H1 (cell line): Measurements from ENCODE around the gene ZNF548. TPM values are rescaled to one million over a fixed set of nuclear protein-coding genes. Genes with fewer than 3 reads are reported as not detected.

Experiments
- CTCF ChIA-PET: fragments of 300-600 bp; sonication (Branson Sonifier 250); formaldehyde crosslinking; loops from one replicate; lab custom pipeline; 2021; ENCODE audit not compliant: partially characterized antibody; lab: Charles Lee
- POLR2A ChIA-PET: fragments of 300-600 bp; sonication (Branson Sonifier 250); formaldehyde crosslinking; loops from one replicate; lab custom pipeline; 2021; ENCODE audit warnings: inconsistent platforms; ENCODE audit not compliant: partially characterized antibody; lab: Charles Lee
- DNase-seq, 2 experiments: peaks; one replicate each; pipeline versions ENCODE4 v3.0.0 to v3.0.0-alpha.2; 2010 to 2022; ENCODE audit warnings: low spot score in 2 of 2, low read depth in 1 of 2, mixed read lengths in 1 of 2
- FAIRE-seq: peaks from 2 replicates; lab custom pipeline; 2011; peaks lifted over from hg19 to GRCh38; lab: Jason Lieb, UNC
- H2AFZ ChIP-seq: 2 replicates; pipeline ENCODE4 v1.8.1; 2012; ENCODE audit warnings: low read length, inconsistent platforms
- H2AK5ac ChIP-seq: 2 replicates; pipeline ENCODE4 v1.6.1; 2013; ENCODE audit warnings: low read depth, low read length
- H2BK120ac ChIP-seq: replicated peaks from 2 replicates; pipeline ENCODE3; 2013; ENCODE audit warnings: low read depth, low read length, inconsistent platforms
- H2BK12ac ChIP-seq: 2 replicates; pipeline ENCODE4 v1.6.1; 2013; ENCODE audit warnings: low read depth, low read length
- H2BK15ac ChIP-seq: 2 replicates; pipeline ENCODE4 v1.6.1; 2013; ENCODE audit warnings: low read length
- H2BK20ac ChIP-seq: 2 replicates; pipeline ENCODE4 v1.6.1; 2013; ENCODE audit warnings: low read length
- H2BK5ac ChIP-seq: 2 replicates; pipeline ENCODE4 v1.6.1; 2013; ENCODE audit warnings: low read depth, low read length
- H3K14ac ChIP-seq: 2 replicates; pipeline ENCODE4 v1.6.1; 2013; ENCODE audit warnings: inconsistent platforms; ENCODE audit not compliant: insufficient read length
- H3K18ac ChIP-seq: 2 replicates; pipeline ENCODE4 v1.6.1; 2013; ENCODE audit warnings: low read length; ENCODE audit errors: extremely low read depth
- H3K23ac ChIP-seq: 2 replicates; pipeline ENCODE4 v1.6.1; 2013; ENCODE audit warnings: inconsistent platforms; ENCODE audit not compliant: insufficient read length
- H3K23me2 ChIP-seq: 2 replicates; pipeline ENCODE4 v1.6.1; 2013; ENCODE audit warnings: low read depth, low read length
- H3K27ac ChIP-seq: 2 replicates; pipeline ENCODE4 v1.6.1; 2011; ENCODE audit warnings: low read depth, low read length, inconsistent platforms
- H3K27me3 ChIP-seq, 4 experiments: replicated peaks in 1 of 4; 1 replicate in 1 of 4; 2 replicates in 3 of 4; pipeline versions ENCODE4 v1.6.1 to v1.8.1; 2011 to 2013; ENCODE audit warnings: low read length in 3 of 4, mild to moderate bottlenecking in 3 of 4, inconsistent platforms in 2 of 4, mixed read lengths in 2 of 4, moderate library complexity in 1 of 4; ENCODE audit not compliant: control insufficient read depth in 3 of 4, insufficient read depth in 3 of 4; ENCODE audit errors: extremely low read depth in 1 of 4
- H3K36me3 ChIP-seq, 4 experiments: 2 replicates each; pipeline versions ENCODE4 v1.6.1 to v1.8.1; 2011 to 2013; ENCODE audit warnings: mild to moderate bottlenecking in 4 of 4, low read length in 3 of 4, moderate library complexity in 2 of 4, control low read depth in 1 of 4, inconsistent platforms in 1 of 4; ENCODE audit not compliant: insufficient read depth in 4 of 4, control insufficient read depth in 2 of 4
- H3K4ac ChIP-seq: replicated peaks from 2 replicates; pipeline ENCODE3; 2013; ENCODE audit warnings: low read length, low read depth, mixed read lengths, inconsistent platforms; ENCODE audit not compliant: insufficient read length
- H3K4me1 ChIP-seq, 4 experiments: replicated peaks in 1 of 4; 1 replicate in 1 of 4; 2 replicates in 3 of 4; pipeline versions ENCODE4 v1.6.1 to v1.8.1; 2011 to 2013; ENCODE audit warnings: low read length in 3 of 4, inconsistent platforms in 2 of 4, mixed read lengths in 1 of 4; ENCODE audit not compliant: insufficient read depth in 4 of 4, control insufficient read depth in 3 of 4
- H3K4me2 ChIP-seq, 2 experiments: 2 replicates each; pipeline versions ENCODE4 v1.6.1 to v1.8.1; 2011 to 2013; ENCODE audit warnings: low read depth in 2 of 2, low read length in 2 of 2, control low read depth in 1 of 2, inconsistent platforms in 1 of 2, mild to moderate bottlenecking in 1 of 2; ENCODE audit not compliant: insufficient read depth in 1 of 2
- H3K4me3 ChIP-seq, 4 experiments: fragments of 200-600, 300-600 bp in 1 of 4; sonication (generic), shearing (Covaris generic), sonication (Bioruptor Twin) in 1 of 4; 2 replicates each; pipeline versions ENCODE4 v1.5.1 to v1.8.1; 2011 to 2016; ENCODE audit warnings: low read length in 4 of 4, low read depth in 3 of 4, control low read depth in 2 of 4, inconsistent platforms in 2 of 4, mild to moderate bottlenecking in 2 of 4, mixed read lengths in 1 of 4, moderate library complexity in 1 of 4; ENCODE audit not compliant: insufficient read depth in 2 of 4; ENCODE audit errors: extremely low read depth in 1 of 4
- H3K56ac ChIP-seq: replicated peaks from 2 replicates; pipeline ENCODE3; 2013; ENCODE audit warnings: low read depth, mild to moderate bottlenecking, mixed read lengths, low read length, inconsistent platforms; ENCODE audit not compliant: insufficient read length
- H3K79me1 ChIP-seq: 2 replicates; pipeline ENCODE4 v1.6.1; 2013; ENCODE audit warnings: low read depth, low read length, control low read depth
- H3K79me2 ChIP-seq, 2 experiments: 2 replicates each; pipeline versions ENCODE4 v1.6.1 to v1.8.1; 2012 to 2013; ENCODE audit warnings: low read length in 2 of 2, mild to moderate bottlenecking in 2 of 2, inconsistent platforms in 1 of 2; ENCODE audit not compliant: insufficient read depth in 2 of 2, control insufficient read depth in 1 of 2
- H3K9ac ChIP-seq, 4 experiments: replicated peaks in 1 of 4; 1 replicate in 1 of 4; 2 replicates in 3 of 4; pipeline versions ENCODE4 v1.6.1 to v1.8.1; 2011 to 2013; ENCODE audit warnings: low read depth in 3 of 4, low read length in 3 of 4, control low read depth in 2 of 4, mild to moderate bottlenecking in 2 of 4, moderate library complexity in 2 of 4, inconsistent platforms in 1 of 4; ENCODE audit errors: extremely low read depth in 1 of 4
- H3K9me3 ChIP-seq, 2 experiments: 2 replicates each; pipeline versions ENCODE4 v1.6.1 to v1.8.1; 2012 to 2013; ENCODE audit warnings: mild to moderate bottlenecking in 2 of 2, moderate library complexity in 2 of 2, control low read depth in 1 of 2, inconsistent platforms in 1 of 2, low read depth in 1 of 2, low read length in 1 of 2, mixed read lengths in 1 of 2; ENCODE audit not compliant: insufficient read depth in 2 of 2
- H4K20me1 ChIP-seq, 2 experiments: replicated peaks in 1 of 2; 2 replicates each; pipeline versions ENCODE3 to v1.8.1; 2011 to 2013; ENCODE audit warnings: inconsistent platforms in 2 of 2, low read length in 2 of 2, mild to moderate bottlenecking in 1 of 2; ENCODE audit not compliant: insufficient read depth in 2 of 2, control insufficient read depth in 1 of 2
- H4K5ac ChIP-seq: 2 replicates; pipeline ENCODE4 v1.6.1; 2013; ENCODE audit warnings: low read length, low read depth, mixed read lengths, inconsistent platforms; ENCODE audit not compliant: insufficient read length
- H4K8ac ChIP-seq: 2 replicates; pipeline ENCODE4 v1.8.0; 2013; ENCODE audit warnings: mild to moderate bottlenecking, moderate library complexity, low read length, inconsistent platforms; ENCODE audit not compliant: insufficient read depth; ENCODE audit errors: extremely low read depth
- H4K91ac ChIP-seq: replicated peaks from 2 replicates; pipeline ENCODE3; 2013; ENCODE audit warnings: low read length, mixed read lengths, inconsistent platforms; ENCODE audit not compliant: insufficient read length
- BCL11A ChIP-seq, 2 experiments: IDR thresholded peaks; one replicate each; pipeline ENCODE4 v1.6.1; 2011; ENCODE audit warnings: low read depth in 2 of 2, low read length in 2 of 2, mild to moderate bottlenecking in 2 of 2
- CBX5 ChIP-seq: fragments of 300-800, 300-1000 bp; sonication (generic); IDR thresholded peaks from 2 replicates; pipeline ENCODE4 v1.7.1; 2016; ENCODE audit warnings: antibody characterized with exemption, low read length, low read depth
- EP300 ChIP-seq, 2 experiments: IDR thresholded peaks; 1 replicate in 1 of 2; 2 replicates in 1 of 2; pipeline ENCODE4 v1.6.1; 2011 to 2012; ENCODE audit warnings: low read depth in 2 of 2, low read length in 2 of 2, mild to moderate bottlenecking in 2 of 2, borderline replicate concordance in 1 of 2, inconsistent platforms in 1 of 2, moderate library complexity in 1 of 2
- HDAC2 ChIP-seq, 2 experiments: fragments of 300-600 bp in 1 of 2; sonication (generic) in 1 of 2; IDR thresholded peaks; 2 replicates each; pipeline ENCODE4 v1.6.1; 2011 to 2012; ENCODE audit warnings: low read depth in 2 of 2, low read length in 2 of 2, mild to moderate bottlenecking in 2 of 2, moderate library complexity in 2 of 2, borderline replicate concordance in 1 of 2, inconsistent platforms in 1 of 2
- KDM1A ChIP-seq: fragments of 200-600, 300-600 bp; sonication (generic); IDR thresholded peaks from 2 replicates; pipeline ENCODE4 v1.7.1; 2016; ENCODE audit warnings: mild to moderate bottlenecking, low read length, borderline replicate concordance
- MAFK ChIP-seq: IDR thresholded peaks from 2 replicates; pipeline ENCODE4 v1.6.1; 2012; ENCODE audit warnings: low read depth, mild to moderate bottlenecking, improper control_type of control experiment, low read length
- POLR2A ChIP-seq, 2 experiments: IDR thresholded peaks; 1 replicate in 1 of 2; 2 replicates in 1 of 2; pipeline ENCODE4 v1.6.1; 2011; ENCODE audit warnings: low read depth in 2 of 2, low read length in 2 of 2, mild to moderate bottlenecking in 2 of 2; ENCODE audit errors: control extremely low read depth in 1 of 2
- POLR2AphosphoS5 ChIP-seq: IDR thresholded peaks from 2 replicates; pipeline ENCODE4 v1.6.1; 2011; ENCODE audit warnings: low read depth, low read length
- SIX5 ChIP-seq: IDR thresholded peaks from 2 replicates; pipeline ENCODE4 v1.6.1; 2011; ENCODE audit warnings: mild to moderate bottlenecking, low read depth, low read length
- SP4 ChIP-seq: IDR thresholded peaks from 2 replicates; pipeline ENCODE4 v1.6.1; 2012; ENCODE audit warnings: low read length, inconsistent platforms
- TCF12 ChIP-seq: IDR thresholded peaks from 2 replicates; pipeline ENCODE4 v1.6.1; 2011; ENCODE audit warnings: low read depth, mild to moderate bottlenecking, low read length
- TEAD4 ChIP-seq: IDR thresholded peaks from 2 replicates; pipeline ENCODE4 v1.6.1; 2012; ENCODE audit warnings: low read depth, low read length, inconsistent platforms, mixed read lengths
- YY1 ChIP-seq: IDR thresholded peaks from 2 replicates; pipeline ENCODE4 v1.6.1; 2011; ENCODE audit warnings: low read depth, mild to moderate bottlenecking, low read length
- WGBS, 2 experiments: shearing (Covaris generic) in 1 of 2; methylation state at CpG; one replicate each; pipeline versions ENCODE4 v1.1.6 to v1.1.7; 2013 to 2015; ENCODE audit warnings: low lambda C conversion rate in 2 of 2, mixed read lengths in 2 of 2, inconsistent platforms in 1 of 2, low coverage in 1 of 2, missing lambda C conversion rate in 1 of 2; ENCODE audit not compliant: insufficient replicate concordance in 2 of 2, insufficient coverage in 1 of 2, insufficient read length in 1 of 2; ENCODE audit errors: extremely low coverage in 1 of 2, missing lambda C conversion rate in 1 of 2; 5-methylcytosine and 5-hydroxymethylcytosine counted together
- polyA plus RNA-seq, 7 experiments: library from polyadenylated mRNA; depleted of rRNA in 3 of 7; stranded (reverse) in 5 of 7; unstranded in 2 of 7; fragments of >200 nt in 5 of 7; fragments of 200-250 nt in 2 of 7; gene quantifications; 1 replicate in 5 of 7; 2 replicates in 1 of 7; 4 replicates in 1 of 7; pipeline versions ENCODE4 v1.2.1 to v1.2.3, GENCODE V29; 2011 to 2013; ENCODE audit warnings: missing spikeins in 2 of 7, mixed read lengths in 2 of 7
- total RNA-seq: library from RNA; stranded (reverse); fragmentation: NEBNext Ultra II Directional; extraction: Animal tissue kit (Norgen Biotek cat#: 25700); gene quantifications from 2 replicates; pipeline ENCODE4 v1.2.1, GENCODE V29; 2021

The ZNF548 gene
- total and polyA plus RNA-seq, 2 of the 8 experiments (the other 6 are each of a cell fraction or from before 2014, with no cell fraction given): 7.4 to 9.9 TPM

- Histone ChIP-seq H4K8ac (no peak overlapping the region), H3K18ac (no peak overlapping the region), H3K56ac (no peak overlapping the region), H3K4me2 (peak overlapping the region in 1 of 2 experiments; percentile 14; a peak in 1 of 4 replicates), H3K23me2 (peaks cover 4% of the 10 kb centered on the region; the same call in 1 of the 2 replicates), H3K79me2 (peaks cover 0 to 5% of the 10 kb centered on the region in 2 experiments; a peak in 2 of 4 replicates), H3K23ac (no peak overlapping the region), H2AK5ac (no peak overlapping the region), H2BK20ac (no peak overlapping the region), H2BK12ac (no peak overlapping the region), H4K5ac (no peak overlapping the region), H4K20me1 (peaks cover 0 to under 1% of the 10 kb centered on the region in 2 experiments), H3K27me3 (no peaks in the 10 kb centered on the region; a peak in 1 of 7 replicates), H2BK15ac (no peak overlapping the region), H2BK5ac (no peak overlapping the region), H3K4me3 (no peak overlapping the region), H3K4ac (no peak overlapping the region), H3K4me1 (peaks cover 0 to 3% (median 0%) of the 10 kb centered on the region in 4 experiments; a peak in 1 of 7 replicates), H3K14ac (no peak overlapping the region), H3K9me3 (no peaks in the 10 kb centered on the region), H3K79me1 (no peaks in the 10 kb centered on the region; the same call in 1 of the 2 replicates), H3K9ac (no peak overlapping the region), H3K36me3 (no peaks in the 10 kb centered on the region), H2AFZ (peak overlapping the region; percentile 99), H3K27ac (no peak overlapping the region), H4K91ac (no peak overlapping the region), H2BK120ac (no peak overlapping the region)
- ChIA-PET POLR2A (interaction anchor here (1.5 kb wide), 1 partner anchor 29 kb away, joined by 13 read pairs; the partner anchor contains the start of gene ZNF749), CTCF (interaction anchor here (0.6 to 2.3 kb wide), 26 partner anchors 8 to 862 kb away, joined by 3 to 10 read pairs (median 3); partner anchors contain the start of genes ZNF419, ZNF548, ZNF749 and ZNF772)
- WGBS, 2 experiments: 20% methylated on average over 8 of the region's 8 CpGs; no CpG with 5 or more reads in 1 of the 2 experiments
- FAIRE-seq (peak; percentile 83), DNase-seq (peak; percentile 44 to 88)
- no peak for TF ChIP-seq HDAC2 (IDR thresholded peaks at IDR 0.05; ENCODE audit: borderline replicate concordance in 1 of 2, low read depth in 2 of 2, low read length in 2 of 2)
- no peak for TF ChIP-seq CBX5
- no peak for TF ChIP-seq KDM1A
- TF ChIP-seq TEAD4: peak; percentile 30; the same call in 1 of the 2 replicates
- no peak for TF ChIP-seq EP300 (IDR thresholded peaks at IDR 0.05; ENCODE audit: borderline replicate concordance in 1 of 2, low read depth in 2 of 2, low read length in 2 of 2)
- no peak for TF ChIP-seq SP4
- no peak for TF ChIP-seq MAFK
- no peak for TF ChIP-seq POLR2A (IDR thresholded peaks at IDR 0.05; ENCODE audit: control extremely low read depth in 1 of 2, low read depth in 2 of 2, low read length in 2 of 2)
- TF ChIP-seq TCF12: no peak
- TF ChIP-seq POLR2AphosphoS5: no peak
- peak; percentile 49; the same call in 1 of the 2 replicates for TF ChIP-seq YY1
- no peak for TF ChIP-seq SIX5
- no peak for TF ChIP-seq BCL11A (IDR thresholded peaks at IDR 0.05; ENCODE audit: low read depth in 2 of 2, low read length in 2 of 2)
These were observed 17.0 kb downstream of the ZNF548 start for GRCh38 chr19:57406516-57407123.
